GM18867 (cell line): ENCODE measurements around the gene ORM1.
A peak's percentile ranks its signal among the peaks of the same experiment; 100 is the strongest.
"Not testable (repeated sequence)": the region's sequence is repeated elsewhere in the genome, so short reads cannot be mapped to it uniquely, and the experiment has no call there.

Experiments used
- ATAC-seq: cut with Tn5 transposase; IDR thresholded peaks from one replicate; pipeline ENCODE4 v1.9.1; 2021; ENCODE audit warnings: mild to moderate bottlenecking, moderate library complexity; ENCODE audit not compliant: unreplicated experiment

ORM1 gene

DNA sequence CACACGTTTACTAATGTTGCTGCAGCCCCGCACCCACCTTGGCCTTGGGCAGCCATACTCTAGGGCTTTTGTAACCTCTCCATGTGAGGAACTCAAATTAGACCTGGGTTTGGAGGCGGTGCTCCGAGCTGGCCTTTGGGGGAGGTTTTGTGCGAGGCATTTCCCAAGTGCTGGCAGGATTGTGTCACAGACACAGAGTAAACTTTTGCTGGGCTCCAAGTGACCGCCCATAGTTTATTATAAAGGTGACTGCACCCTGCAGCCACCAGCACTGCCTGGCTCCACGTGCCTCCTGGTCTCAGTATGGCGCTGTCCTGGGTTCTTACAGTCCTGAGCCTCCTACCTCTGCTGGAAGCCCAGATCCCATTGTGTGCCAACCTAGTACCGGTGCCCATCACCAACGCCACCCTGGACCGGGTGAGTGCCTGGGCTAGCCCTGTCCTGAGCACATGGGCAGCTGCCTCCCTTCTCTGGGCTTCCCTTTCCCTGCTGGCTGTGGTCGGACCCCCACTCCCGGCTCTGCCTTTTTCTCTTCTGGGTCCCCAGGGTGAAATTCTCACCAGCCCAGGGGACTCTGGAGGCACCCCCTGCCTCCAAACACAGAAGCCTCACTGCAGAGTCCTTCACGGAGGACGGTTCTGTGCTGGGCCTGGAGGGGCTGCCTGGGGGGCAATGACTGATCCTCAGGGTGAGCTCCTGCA, at the start of gene ORM1:
ORM1 (plus strand) TSS at position 268 of the 701 bp plus-strand sequence; CDS start at position 304, 36 bp downstream.
- ATAC-seq = not testable (repeated sequence)

DNA sequence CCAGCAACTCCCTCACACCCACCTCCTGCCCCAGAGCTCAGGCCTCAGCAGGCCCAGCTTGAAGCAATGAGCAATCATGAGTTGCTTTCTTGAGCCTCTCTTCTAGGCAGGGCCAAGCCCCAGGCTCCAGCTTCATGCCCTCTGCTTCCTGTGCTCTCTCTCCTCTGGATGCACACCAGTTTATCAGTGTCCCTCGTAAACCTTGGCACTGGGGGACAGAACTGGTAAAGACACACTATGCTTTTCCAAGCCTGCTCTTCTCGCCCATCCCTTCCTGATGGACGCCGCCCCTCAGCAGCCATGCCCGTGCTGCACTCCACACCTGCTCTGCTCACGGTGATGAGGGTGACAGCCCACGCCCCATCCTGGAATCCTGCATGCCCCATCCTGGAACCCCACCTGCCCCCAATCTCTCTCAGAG, 49.4 kb upstream of the ORM1 start:
- ATAC-seq = no peak

GRCh38 chr9:114274217-114274616, 48.7 kb upstream of the ORM1 start:
- no peak for ATAC-seq

DNA sequence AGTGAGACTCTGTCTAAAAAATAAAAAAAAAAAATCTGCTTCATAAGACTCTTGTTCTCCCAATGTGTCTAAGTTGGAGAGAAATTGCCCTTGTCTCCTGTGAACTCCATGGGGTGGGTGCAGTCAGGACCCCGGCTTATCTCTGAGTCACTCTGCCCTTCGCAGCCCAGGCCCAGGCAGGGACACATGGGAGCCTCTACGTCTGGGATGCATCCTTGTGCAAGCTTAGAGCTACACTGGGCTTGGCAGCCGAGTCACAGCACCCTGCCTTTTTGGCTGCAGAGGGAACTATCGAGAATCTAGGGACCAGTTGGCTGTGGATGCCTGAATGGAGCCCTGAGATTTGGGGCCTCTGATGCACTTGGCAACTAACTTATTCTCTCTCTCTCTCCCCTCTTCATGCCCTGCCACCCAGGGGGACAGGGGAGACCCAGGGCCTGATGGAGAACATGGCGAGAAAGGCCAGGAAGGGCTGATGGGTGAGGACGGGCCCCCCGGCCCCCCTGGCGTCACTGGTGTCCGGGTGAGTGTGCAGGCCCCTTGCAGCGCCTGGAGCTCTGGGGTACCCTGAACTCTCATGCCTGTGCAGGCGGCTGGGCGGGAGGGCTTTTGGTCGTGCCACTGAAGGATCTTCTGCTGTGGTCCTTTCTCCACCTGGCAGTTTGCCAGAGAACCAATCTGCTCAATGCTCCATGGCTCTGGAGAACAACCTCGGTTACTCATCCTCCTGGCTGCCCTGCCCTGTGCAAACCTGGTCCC, 47.5 kb upstream of the ORM1 start:
- no peak for ATAC-seq

DNA sequence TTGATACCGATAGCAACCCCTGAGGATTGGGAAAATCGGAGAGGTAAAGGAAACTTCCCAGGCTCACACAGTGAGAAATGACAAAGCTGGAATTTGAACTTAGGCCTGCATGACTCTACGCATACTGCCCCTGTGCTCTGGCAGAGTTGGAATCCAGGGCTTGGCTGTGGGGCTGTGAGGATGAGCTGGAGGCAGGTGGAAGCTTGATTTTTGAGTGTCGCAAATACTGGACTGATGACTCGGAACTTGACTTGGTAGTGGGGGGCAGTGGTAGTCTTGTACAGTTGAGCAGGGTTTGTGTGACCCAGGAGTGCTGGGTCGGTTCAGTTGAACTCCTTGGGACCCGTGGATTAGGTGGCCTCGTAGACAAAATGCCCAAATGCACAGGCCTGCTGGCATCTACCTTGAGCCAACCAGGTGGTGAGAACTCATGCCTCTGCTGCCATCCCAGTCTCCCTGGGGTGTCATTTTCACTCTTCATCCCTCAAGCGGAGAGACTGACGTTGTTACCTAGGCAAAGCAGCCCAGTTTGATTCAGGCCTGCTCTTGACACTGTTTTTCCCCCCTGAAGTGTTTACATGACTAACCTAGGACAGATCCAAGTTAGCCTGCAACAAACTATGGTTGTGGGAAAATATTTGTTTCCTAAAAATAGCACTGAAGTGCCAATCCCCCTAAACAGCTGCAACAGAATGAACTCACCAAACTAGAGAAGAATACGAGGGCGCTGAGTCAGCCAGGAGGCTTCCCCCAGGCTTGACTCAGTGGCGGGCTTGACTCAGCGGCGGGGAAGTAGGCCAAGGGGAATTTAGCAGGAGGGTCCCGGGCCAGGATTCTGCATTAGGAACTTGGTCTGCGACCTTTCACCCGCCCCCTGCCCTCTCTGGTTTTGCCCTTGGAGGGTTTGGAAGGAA, 45.7 kb upstream of the ORM1 start:
- ATAC-seq = no peak

DNA sequence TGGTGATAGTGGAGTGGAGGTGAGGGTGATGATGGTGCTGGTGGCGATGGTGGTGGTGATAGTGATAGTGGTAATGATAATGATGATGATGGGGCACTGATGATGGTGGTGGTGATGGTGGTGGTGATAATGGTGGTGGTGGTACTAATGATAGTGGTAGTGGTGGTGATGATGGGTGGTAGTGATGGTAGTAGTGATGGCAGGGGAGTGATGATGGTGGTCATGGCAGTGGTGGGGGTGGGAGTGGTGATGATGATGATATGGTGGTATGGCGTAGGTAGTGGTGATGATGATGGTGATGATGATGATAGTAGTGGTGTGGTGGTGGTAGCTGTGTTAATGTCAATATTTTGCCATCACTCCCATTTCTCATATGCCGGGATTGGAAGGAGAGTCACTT, 44.5 kb upstream of the ORM1 start:
- no peak for ATAC-seq

GRCh38 chr9:114278881-114279570, 43.9 kb upstream of the ORM1 start:
- ATAC-seq = no peak

- no peak for ATAC-seq
These were observed 43.2 kb upstream of the ORM1 start for GRCh38 chr9:114279693-114280092.

DNA sequence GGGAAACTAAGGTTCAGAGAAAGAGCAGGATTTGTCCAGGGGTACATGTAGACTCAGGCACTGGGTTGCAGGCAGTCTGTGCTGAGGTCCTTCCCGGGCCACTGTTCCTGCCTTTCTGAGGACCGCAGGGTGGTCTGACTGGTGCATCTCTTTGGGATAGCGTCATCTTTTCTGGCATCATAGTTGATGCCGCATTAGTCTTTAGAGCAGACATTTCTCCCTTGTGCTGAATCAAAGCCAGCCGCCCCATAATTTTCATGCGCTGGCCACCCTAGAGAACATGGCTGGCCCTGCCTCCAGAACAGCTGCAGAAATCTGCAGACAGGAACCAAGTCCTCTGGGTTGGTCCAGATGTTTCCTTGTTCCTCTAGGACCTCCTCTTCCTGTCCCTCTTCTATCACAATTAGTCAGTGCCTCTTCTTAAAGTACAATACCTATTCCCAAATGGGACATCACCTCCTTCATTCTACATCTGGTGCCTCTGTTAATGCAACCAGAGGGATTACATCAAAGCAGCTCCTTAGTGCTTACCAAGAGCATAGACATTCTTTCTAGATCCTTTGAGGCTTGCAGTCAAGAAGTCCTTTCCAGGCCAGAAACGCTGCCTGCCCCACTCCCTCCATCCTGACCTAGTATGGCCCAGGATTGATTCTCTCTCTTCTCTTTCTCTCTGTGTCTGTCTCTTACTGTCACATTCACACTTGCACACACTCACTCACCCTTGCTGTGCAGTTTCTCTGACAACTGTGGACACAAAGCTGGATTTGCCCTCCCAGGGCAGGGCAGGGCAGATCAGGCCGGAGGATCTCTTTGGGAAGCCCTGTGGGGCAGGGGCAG, 42.0 kb upstream of the ORM1 start:
- ATAC-seq = no peak

DNA sequence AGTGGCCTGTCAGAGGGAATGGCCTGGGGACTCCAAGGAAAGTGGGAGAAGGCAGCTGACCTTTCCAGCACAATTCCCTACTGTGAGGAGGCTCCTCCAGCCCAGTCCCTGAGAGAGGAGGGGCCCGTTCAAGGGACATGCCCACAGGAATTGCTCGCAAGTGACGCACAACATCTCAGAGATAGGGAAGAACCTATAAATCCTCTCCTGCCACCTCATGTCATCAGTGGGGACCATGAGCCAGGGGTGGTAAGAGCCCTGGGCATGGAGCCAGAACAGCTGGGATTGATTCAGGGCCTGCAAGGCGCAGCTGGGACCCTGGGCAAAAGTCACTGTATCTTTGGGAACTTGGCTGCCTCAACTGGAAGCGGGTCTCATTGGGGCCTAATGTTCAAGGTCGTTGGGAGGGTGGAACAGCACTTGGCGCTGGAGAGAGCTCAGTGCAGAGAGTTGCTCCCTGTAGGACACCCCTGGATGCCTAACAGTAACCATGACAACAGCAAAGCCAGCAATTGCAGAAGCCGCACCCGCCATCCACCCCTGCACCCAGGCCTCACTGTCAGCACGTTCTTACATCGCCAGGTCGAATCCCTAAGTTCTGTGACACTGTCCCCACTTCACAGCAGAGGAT, 41.3 kb upstream of the ORM1 start:
- ATAC-seq = no peak

DNA sequence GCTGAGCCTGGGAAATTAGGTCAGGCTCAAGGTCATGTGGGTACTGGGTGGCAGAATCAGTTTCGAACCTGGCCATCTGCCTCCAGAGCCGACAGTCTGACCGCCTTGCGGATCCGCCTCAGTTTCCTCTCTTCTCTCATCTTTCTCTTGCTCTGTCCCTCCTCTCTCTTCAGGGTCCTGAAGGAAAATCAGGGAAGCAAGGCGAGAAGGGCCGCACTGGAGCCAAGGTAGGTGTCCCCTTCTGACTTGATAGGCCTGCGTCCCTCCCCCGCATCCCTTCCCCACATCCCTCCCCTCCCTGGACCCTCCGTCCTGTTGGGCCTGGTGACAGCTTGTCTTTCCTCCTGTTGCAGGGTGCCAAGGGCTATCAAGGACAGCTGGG, 40.8 kb upstream of the ORM1 start:
- ATAC-seq = no peak

- ATAC-seq = peak; percentile 14
These were observed 40.4 kb upstream of the ORM1 start for GRCh38 chr9:114282507-114282906.

- ATAC-seq = peak; percentile 78
These were observed 40.0 kb upstream of the ORM1 start for GRCh38 chr9:114282926-114283325.

DNA sequence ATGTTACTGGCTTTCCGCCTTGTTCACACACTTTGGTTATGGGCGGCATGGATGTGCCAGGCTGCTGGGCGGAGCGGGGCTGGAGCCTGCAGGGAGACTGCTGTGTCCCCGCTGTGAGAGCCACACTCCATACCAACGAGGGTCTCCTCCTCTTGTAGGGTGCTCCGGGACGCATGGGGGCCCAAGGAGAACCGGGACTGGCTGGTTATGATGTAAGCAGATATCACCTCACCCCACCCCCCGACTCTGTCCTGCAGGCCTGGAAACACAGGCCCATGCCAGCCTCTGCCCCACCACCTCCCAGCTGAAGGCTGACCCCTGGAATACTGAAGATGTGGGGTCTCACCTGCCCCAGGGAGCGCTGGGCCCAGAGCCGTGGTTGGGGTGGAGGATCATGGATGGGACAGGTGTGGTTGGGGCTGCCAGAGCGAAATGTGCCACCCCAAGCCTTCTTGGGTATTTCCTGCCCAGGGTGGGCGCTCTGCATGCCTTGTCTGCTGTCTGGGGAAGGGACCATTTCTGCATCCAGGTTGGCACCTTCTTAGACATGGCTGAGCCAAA, 39.3 kb upstream of the ORM1 start:
- no peak for ATAC-seq

DNA sequence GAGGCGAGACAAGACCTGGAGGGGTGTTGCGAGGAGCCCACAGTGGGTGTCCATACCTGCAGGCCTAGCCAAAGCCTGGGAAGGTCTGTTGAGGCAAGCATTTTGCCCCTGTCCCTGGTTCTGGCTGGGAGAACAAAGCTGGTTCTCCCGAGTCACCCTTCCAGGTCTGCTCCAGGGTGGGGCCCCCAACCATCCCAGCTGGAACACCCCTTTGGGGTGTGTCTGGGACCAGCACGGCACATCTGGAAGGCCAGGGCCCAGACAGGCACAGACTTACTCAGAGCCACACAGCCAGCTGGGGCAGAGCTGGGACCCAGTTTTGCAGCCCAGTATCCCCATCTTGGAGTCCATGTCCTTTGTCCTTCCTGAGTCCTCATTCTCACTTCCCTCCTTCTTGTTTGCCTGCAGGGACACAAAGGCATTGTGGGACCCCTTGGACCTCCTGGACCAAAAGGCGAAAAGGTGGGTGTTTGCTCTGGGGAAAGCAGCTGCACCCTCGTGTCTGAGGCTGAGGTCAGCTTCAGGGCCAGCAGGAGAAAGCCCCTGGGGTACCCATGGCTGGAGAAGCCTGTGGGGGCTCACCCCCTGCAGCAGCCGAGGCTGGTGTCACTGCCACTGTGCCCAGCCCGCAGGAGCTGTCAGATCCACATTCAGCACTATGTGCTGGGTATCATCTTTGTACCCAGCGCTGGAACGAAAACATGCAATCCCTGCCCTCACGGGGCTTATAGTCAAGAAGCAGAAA, 38.4 kb upstream of the ORM1 start:
- no peak for ATAC-seq

DNA sequence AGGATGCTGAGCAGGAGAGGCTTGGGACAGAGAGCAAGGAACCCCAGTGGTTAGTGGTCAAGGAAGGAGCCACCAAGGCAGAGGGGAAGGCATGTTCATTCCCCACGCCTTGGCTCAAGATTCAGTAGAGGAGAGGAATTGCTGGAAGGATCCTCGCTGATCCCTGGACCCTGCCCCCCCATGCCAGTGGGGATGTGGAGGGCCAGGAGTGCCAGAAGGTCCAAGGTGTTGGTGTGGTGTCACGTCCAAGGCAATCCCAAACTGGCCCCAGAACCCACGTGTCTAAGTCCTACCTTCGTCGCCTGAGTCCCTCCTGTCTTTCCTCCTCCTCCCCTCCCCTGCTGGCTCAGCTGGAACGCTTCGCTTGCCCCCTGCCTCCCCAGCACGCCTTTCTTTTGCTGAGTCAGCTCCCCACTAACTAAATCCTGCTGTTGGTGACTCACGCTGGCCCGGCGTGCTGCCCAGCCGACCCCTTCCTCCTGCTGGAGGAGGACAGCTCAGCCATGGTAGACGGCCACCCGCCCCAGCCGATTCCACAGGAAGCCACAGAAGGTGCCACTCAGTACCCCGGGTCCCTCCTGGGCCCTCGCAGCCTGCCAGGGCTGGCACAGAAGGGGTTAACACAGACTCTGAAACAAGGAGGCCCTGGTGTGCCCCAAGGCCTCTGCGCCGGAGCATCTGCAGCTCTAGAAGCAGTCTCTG, 37.6 kb upstream of the ORM1 start:
- ATAC-seq = no peak

DNA sequence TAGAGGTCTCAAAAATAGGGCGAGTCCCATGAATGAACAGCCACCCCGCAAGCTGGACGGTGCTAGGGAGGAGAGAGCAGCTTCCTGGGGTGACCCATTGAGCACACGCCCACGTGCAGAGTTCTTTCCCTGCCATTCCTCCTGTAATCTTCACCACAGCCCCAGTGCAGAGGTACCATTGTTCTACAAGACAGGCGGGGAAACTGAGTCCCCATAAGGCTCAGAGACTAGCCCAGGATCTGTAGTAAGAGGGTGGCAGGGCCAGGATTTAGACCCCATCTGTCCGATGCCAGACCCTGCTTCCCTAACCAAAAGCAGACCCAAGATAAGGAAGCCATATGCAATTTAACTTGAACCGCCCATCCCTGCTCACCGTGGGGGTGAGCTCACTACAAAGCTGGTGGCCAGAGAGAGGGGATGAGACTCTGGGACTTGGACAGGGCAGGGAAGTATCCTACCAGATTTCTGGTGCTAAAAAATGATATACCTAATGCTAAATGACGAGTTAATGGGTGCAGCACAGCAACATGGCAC, 36.7 kb upstream of the ORM1 start:
- ATAC-seq = no peak
